Neural cell (in vitro differentiated cells): ENCODE measurements around the gene MAP1LC3A. TPM values are rescaled to one million over a fixed set of nuclear protein-coding genes. Genes with fewer than 3 reads are reported as not detected.

Experiments
- H2AFZ ChIP-seq: fragments of 200-600, 300-800 bp; sonication (generic), shearing (Covaris generic); 2 replicates; pipeline ENCODE4 v1.6.0; 2014; ENCODE audit warnings: low read depth, mild to moderate bottlenecking, antibody characterized with exemption, low read length, moderate library complexity
- H3F3A ChIP-seq: fragments of 200-600 bp; shearing (Covaris generic); 2 replicates; pipeline ENCODE4 v1.6.1; 2016; ENCODE audit warnings: mild to moderate bottlenecking, moderate library complexity, mixed read lengths, antibody characterized with exemption, low read length; ENCODE audit not compliant: insufficient read depth, poor library complexity, severe bottlenecking
- H3K27ac ChIP-seq: fragments of 200-600, 300-800 bp; sonication (generic), shearing (Covaris generic); 2 replicates; pipeline ENCODE4 v1.5.1; 2014; ENCODE audit warnings: mild to moderate bottlenecking, low read length, moderate library complexity
- H3K27me3 ChIP-seq: fragments of 300-800, 200-600 bp; sonication (generic), shearing (Covaris generic); 2 replicates; pipeline ENCODE4 v1.6.0; 2014; ENCODE audit warnings: mild to moderate bottlenecking, low read depth, low read length, moderate library complexity; ENCODE audit not compliant: insufficient read depth
- H3K36me3 ChIP-seq: fragments of 300-800, 200-600 bp; sonication (generic), shearing (Covaris generic); 2 replicates; pipeline ENCODE4 v1.5.1; 2014; ENCODE audit warnings: mild to moderate bottlenecking, antibody characterized with exemption, low read length, moderate library complexity; ENCODE audit not compliant: insufficient read depth
- H3K4me2 ChIP-seq: fragments of 300-800, 200-600 bp; sonication (generic), shearing (Covaris generic); 2 replicates; pipeline ENCODE4 v1.6.0; 2014; ENCODE audit warnings: mild to moderate bottlenecking, low read length
- H3K4me3 ChIP-seq: fragments of 300-800, 200-600 bp; sonication (generic), shearing (Covaris generic); 2 replicates; pipeline ENCODE4 v1.5.1; 2014; ENCODE audit warnings: mild to moderate bottlenecking, low read length, moderate library complexity
- H3K79me2 ChIP-seq: fragments of 200-600 bp; shearing (Covaris generic); replicated peaks from 2 replicates; pipeline ENCODE4 v1.6.0; 2014; ENCODE audit warnings: mild to moderate bottlenecking, low read length, moderate library complexity; ENCODE audit not compliant: insufficient read depth
- H3K9ac ChIP-seq: fragments of 300-800, 200-600 bp; sonication (generic), shearing (Covaris generic); 2 replicates; pipeline ENCODE4 v1.6.1; 2016; ENCODE audit warnings: mild to moderate bottlenecking, low read length, mixed read lengths
- H3K9me2 ChIP-seq: fragments of 200-600 bp; shearing (Covaris generic); 2 replicates; pipeline ENCODE4 v1.6.1; 2016; ENCODE audit warnings: mild to moderate bottlenecking, low read length, mixed read lengths; ENCODE audit not compliant: insufficient read depth
- H3K9me3 ChIP-seq: fragments of 200-600, 300-800 bp; sonication (generic), shearing (Covaris generic); 2 replicates; pipeline ENCODE4 v1.6.1; 2016; ENCODE audit warnings: mild to moderate bottlenecking, mixed run types, low read length, moderate library complexity, mixed read lengths
- H4K20me1 ChIP-seq: fragments of 200-600 bp; shearing (Covaris generic); 2 replicates; pipeline ENCODE4 v1.6.1; 2016; ENCODE audit warnings: mild to moderate bottlenecking, mixed run types; ENCODE audit not compliant: insufficient read depth
- CTCF ChIP-seq: fragments of 450-650 bp; IDR thresholded peaks from 2 replicates; pipeline ENCODE4 v1.5.1; 2014; ENCODE audit warnings: antibody characterized with exemption, mild to moderate bottlenecking, moderate library complexity; ENCODE audit not compliant: poor library complexity, severe bottlenecking
- EP300 ChIP-seq: fragments of 450-650 bp; conservative IDR thresholded peaks from 2 replicates; pipeline ENCODE4 v1.6.1; 2014; ENCODE audit warnings: antibody characterized with exemption, mild to moderate bottlenecking, moderate library complexity; ENCODE audit not compliant: poor library complexity, severe bottlenecking
- EZH2 ChIP-seq: fragments of 200-600, 300-800 bp; shearing (Covaris generic), sonication (generic); IDR thresholded peaks from 2 replicates; pipeline ENCODE4 v1.6.1; 2014; ENCODE audit warnings: antibody characterized with exemption, low read length, borderline replicate concordance, mild to moderate bottlenecking; ENCODE audit not compliant: insufficient read depth, poor library complexity, severe bottlenecking
- MXI1 ChIP-seq: fragments of 450-650 bp; conservative IDR thresholded peaks from 2 replicates; pipeline ENCODE4 v1.6.1; 2014; ENCODE audit warnings: antibody characterized with exemption, mild to moderate bottlenecking; ENCODE audit not compliant: poor library complexity, severe bottlenecking
- POLR2AphosphoS5 ChIP-seq: IDR thresholded peaks from 2 replicates; pipeline ENCODE4 v1.6.1; 2012
- RAD21 ChIP-seq: fragments of 450-650 bp; conservative IDR thresholded peaks from 2 replicates; pipeline ENCODE4 v1.6.1; 2014; ENCODE audit warnings: antibody characterized with exemption, mild to moderate bottlenecking, moderate library complexity
- REST ChIP-seq: IDR thresholded peaks from 2 replicates; pipeline ENCODE4 v1.6.1; 2012; ENCODE audit warnings: borderline replicate concordance
- SMC3 ChIP-seq: fragments of 450-650 bp; conservative IDR thresholded peaks from 2 replicates; pipeline ENCODE4 v1.6.1; 2014; ENCODE audit warnings: antibody characterized with exemption, mild to moderate bottlenecking, moderate library complexity; ENCODE audit not compliant: poor library complexity
- TAF1 ChIP-seq: IDR thresholded peaks from 2 replicates; pipeline ENCODE4 v1.6.1; 2012; ENCODE audit warnings: low read depth
- polyA plus RNA-seq: library from polyadenylated mRNA; depleted of rRNA; stranded (reverse); fragments of >200 nt; gene quantifications from 2 replicates; pipeline ENCODE4 v1.2.3, GENCODE V29; 2014

MAP1LC3A gene
- polyA plus RNA-seq, 1 donor from 2014 or later: 56.2 TPM

- Histone ChIP-seq H3K4me2 (no peak overlapping the region), H4K20me1 (no peaks in the 10 kb centered on the region), H3K27ac (no peak overlapping the region), H3K36me3 (peaks cover 5% of the 10 kb centered on the region), H3K4me3 (no peak overlapping the region), H2AFZ (no peak overlapping the region), H3K9me2 (no peaks in the 10 kb centered on the region), H3K9ac (no peak overlapping the region), H3K9me3 (no peaks in the 10 kb centered on the region), H3K79me2 (no peaks in the 10 kb centered on the region), H3F3A (no peaks in the 10 kb centered on the region), H3K27me3 (no peaks in the 10 kb centered on the region)
- TF ChIP-seq REST: no peak
- TF ChIP-seq RAD21: no peak
- no peak for TF ChIP-seq EZH2
- no peak for TF ChIP-seq TAF1
- TF ChIP-seq POLR2AphosphoS5: no peak
- TF ChIP-seq EP300: no peak
- TF ChIP-seq MXI1: no peak
- TF ChIP-seq CTCF: no peak
- no peak for TF ChIP-seq SMC3
Measured at GRCh38 chr20:34586488-34587163, 28.1 kb downstream of the MAP1LC3A start.

GRCh38 chr20:34595377-34596184, 37.1 kb downstream of the MAP1LC3A start:
- Histone ChIP-seq H3K4me3 (no peak overlapping the region), H3K9me2 (no peaks in the 10 kb centered on the region), H2AFZ (no peak overlapping the region), H3K4me2 (no peak overlapping the region), H4K20me1 (no peaks in the 10 kb centered on the region), H3K27ac (no peak overlapping the region), H3F3A (no peaks in the 10 kb centered on the region), H3K9me3 (no peaks in the 10 kb centered on the region), H3K36me3 (no peaks in the 10 kb centered on the region), H3K9ac (no peak overlapping the region), H3K27me3 (no peaks in the 10 kb centered on the region), H3K79me2 (no peaks in the 10 kb centered on the region)
- TF ChIP-seq REST (no peak), CTCF (no peak), EP300 (no peak), TAF1 (no peak), MXI1 (no peak), RAD21 (no peak), SMC3 (no peak), POLR2AphosphoS5 (no peak), EZH2 (no peak)
